A673 (cell line): Measurements from ENCODE around the gene C19orf85.

Experiments
- EZH2 ChIP-seq: fragments of 200-600 bp; sonication (generic); IDR thresholded peaks from 2 replicates; pipeline ENCODE4 v1.6.1; 2017; ENCODE audit warnings: borderline replicate concordance, low read depth, mild to moderate bottlenecking, mixed read lengths, antibody characterized with exemption, low read length; ENCODE audit not compliant: poor library complexity, severe bottlenecking
- TF ChIP-seq, protein P1 (sequence below): fragments of 300-800, 200-600 bp; sonication (generic); conservative IDR thresholded peaks from 2 replicates; pipeline ENCODE4 v1.5.1; 2017; ENCODE audit warnings: low read depth, mild to moderate bottlenecking, antibody characterized with exemption, low read length, moderate library complexity, mixed read lengths

GRCh38 chr19:55476100-55476775 lies 11.7 kb upstream of the C19orf85 start, which contains the start of gene ZNF628:
- TF ChIP-seq, protein P1, sequence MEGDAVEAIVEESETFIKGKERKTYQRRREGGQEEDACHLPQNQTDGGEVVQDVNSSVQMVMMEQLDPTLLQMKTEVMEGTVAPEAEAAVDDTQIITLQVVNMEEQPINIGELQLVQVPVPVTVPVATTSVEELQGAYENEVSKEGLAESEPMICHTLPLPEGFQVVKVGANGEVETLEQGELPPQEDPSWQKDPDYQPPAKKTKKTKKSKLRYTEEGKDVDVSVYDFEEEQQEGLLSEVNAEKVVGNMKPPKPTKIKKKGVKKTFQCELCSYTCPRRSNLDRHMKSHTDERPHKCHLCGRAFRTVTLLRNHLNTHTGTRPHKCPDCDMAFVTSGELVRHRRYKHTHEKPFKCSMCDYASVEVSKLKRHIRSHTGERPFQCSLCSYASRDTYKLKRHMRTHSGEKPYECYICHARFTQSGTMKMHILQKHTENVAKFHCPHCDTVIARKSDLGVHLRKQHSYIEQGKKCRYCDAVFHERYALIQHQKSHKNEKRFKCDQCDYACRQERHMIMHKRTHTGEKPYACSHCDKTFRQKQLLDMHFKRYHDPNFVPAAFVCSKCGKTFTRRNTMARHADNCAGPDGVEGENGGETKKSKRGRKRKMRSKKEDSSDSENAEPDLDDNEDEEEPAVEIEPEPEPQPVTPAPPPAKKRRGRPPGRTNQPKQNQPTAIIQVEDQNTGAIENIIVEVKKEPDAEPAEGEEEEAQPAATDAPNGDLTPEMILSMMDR = no peak
- no peak for TF ChIP-seq EZH2
